K562 (cell line): ENCODE data around the gene STAMBPL1. TPM values are rescaled to one million over a fixed set of nuclear protein-coding genes. Genes with fewer than 3 reads are reported as not detected.

Experiments
- ATAC-seq: fragments of 200-7000 bp; cut with Tn5 transposase; 3 replicates; pipeline ENCODE4 v1.9.1; 2020; ENCODE audit warnings: moderate library complexity
- BruUV-seq: library from RNA; stranded (reverse); fragments of 400-500 nt; replicated peaks from 2 replicates; lab custom pipeline; 2021; lab: Mats Ljungman, UMichigan
- CTCF ChIA-PET: fragments of 300-600 bp; formaldehyde crosslinking; extraction: SDS; loops from one replicate; lab custom pipeline; 2021; ENCODE audit warnings: low intra/inter-chr PET ratio; lab: Yijun Ruan, JAX
- POLR2A ChIA-PET: fragments of 300-600, 350-650 bp; sonication (Branson Sonifier 250); formaldehyde crosslinking; extraction: SDS; loops from one replicate; lab custom pipeline; 2021; ENCODE audit warnings: antibody characterized with exemption, inconsistent platforms; lab: Yijun Ruan, JAX
- DNase-seq, 4 experiments: peaks; one replicate each; pipeline versions ENCODE4 v3.0.0 to v3.0.0-alpha.2; 2011 to 2018; ENCODE audit warnings: low spot score in 3 of 4, mixed read lengths in 3 of 4; ENCODE audit errors: extremely low read depth in 1 of 4
- FAIRE-seq: peaks from 2 replicates; lab custom pipeline; 2011; peaks lifted over from hg19 to GRCh38; lab: Jason Lieb, UNC
- H2AFZ ChIP-seq: 2 replicates; pipeline ENCODE4 v1.6.0; 2011; ENCODE audit warnings: low read depth, low read length, control low read depth, inconsistent platforms
- H3K27ac ChIP-seq: fragments of 200-600 bp; 3 replicates; pipeline ENCODE4 v1.8.0; 2011; ENCODE audit warnings: low read depth, mild to moderate bottlenecking, control low read depth, inconsistent platforms, low read length, moderate library complexity, mixed read lengths; ENCODE audit errors: extremely low read depth
- H3K27me3 ChIP-seq, 2 experiments: fragments of 300-600 bp in 1 of 2; 2 replicates in 1 of 2; 3 replicates in 1 of 2; pipeline versions ENCODE4 v1.6.0 to v1.8.0; 2011; ENCODE audit warnings: inconsistent platforms in 2 of 2, low read length in 2 of 2, mild to moderate bottlenecking in 1 of 2, mixed read lengths in 1 of 2, moderate library complexity in 1 of 2; ENCODE audit not compliant: control insufficient read depth in 2 of 2, insufficient read depth in 2 of 2
- H3K36me3 ChIP-seq: fragments of 300-600 bp; 3 replicates; pipeline ENCODE4 v1.8.0; 2011; ENCODE audit warnings: mild to moderate bottlenecking, low read length, inconsistent platforms; ENCODE audit not compliant: control insufficient read depth, insufficient read depth
- H3K4me1 ChIP-seq, 2 experiments: fragments of 200-600 bp in 1 of 2; replicated peaks in 1 of 2; 2 replicates in 1 of 2; 3 replicates in 1 of 2; pipeline versions ENCODE4 v1.5.1 to v1.8.0; 2011; ENCODE audit warnings: inconsistent platforms in 2 of 2, low read length in 2 of 2, mild to moderate bottlenecking in 1 of 2, mixed read lengths in 1 of 2, moderate library complexity in 1 of 2; ENCODE audit not compliant: control insufficient read depth in 2 of 2, insufficient read depth in 2 of 2
- H3K4me2 ChIP-seq: 2 replicates; pipeline ENCODE4 v1.6.1; 2011; ENCODE audit warnings: low read length, control low read depth, inconsistent platforms, mixed read lengths; ENCODE audit not compliant: insufficient read depth
- H3K4me3 ChIP-seq: fragments of 200-600 bp; sonication (generic), shearing (Covaris generic); 2 replicates; pipeline ENCODE4 v1.5.1; 2016; ENCODE audit warnings: control low read depth, inconsistent platforms
- H3K79me2 ChIP-seq: fragments of 200-600 bp; 3 replicates; pipeline ENCODE4 v1.8.0; 2011; ENCODE audit warnings: low read length, inconsistent platforms; ENCODE audit not compliant: control insufficient read depth, insufficient read depth
- H3K9ac ChIP-seq, 2 experiments: 2 replicates each; pipeline versions ENCODE4 v1.6.0 to v1.6.1; 2011; ENCODE audit warnings: low read depth in 2 of 2, low read length in 2 of 2, control low read depth in 1 of 2, inconsistent platforms in 1 of 2, mild to moderate bottlenecking in 1 of 2, mixed read lengths in 1 of 2; ENCODE audit not compliant: insufficient read depth in 1 of 2
- H3K9me1 ChIP-seq: one replicate; pipeline ENCODE4 v1.6.0; 2011; ENCODE audit warnings: inconsistent platforms, mild to moderate bottlenecking, low read length, moderate library complexity; ENCODE audit not compliant: control insufficient read depth, insufficient read depth
- H3K9me3 ChIP-seq: replicated peaks from 2 replicates; pipeline ENCODE4 v1.5.1; 2011; ENCODE audit warnings: low read depth, low read length, inconsistent platforms; ENCODE audit not compliant: control insufficient read depth, insufficient read depth
- H4K20me1 ChIP-seq: replicated peaks from 2 replicates; pipeline ENCODE4 v1.6.1; 2011; ENCODE audit warnings: low read length, inconsistent platforms, mixed read lengths; ENCODE audit not compliant: control insufficient read depth, insufficient read depth
- CREB1 ChIP-seq, 2 experiments: sonication (generic) in 1 of 2; formaldehyde crosslinking in 1 of 2; IDR thresholded peaks; 2 replicates each; pipeline versions ENCODE4 v1.6.1 to v1.8.0; 2012 to 2022; ENCODE audit warnings: inconsistent platforms in 1 of 2, mild to moderate bottlenecking in 1 of 2, missing genetic modification reagents in 1 of 2, moderate library complexity in 1 of 2
- EGR1 ChIP-seq: fragments of 450-650 bp; conservative IDR thresholded peaks from 2 replicates; pipeline ENCODE4 v1.6.1; 2017; ENCODE audit warnings: mild to moderate bottlenecking
- ELK3 ChIP-seq: fragments of 450-650 bp; formaldehyde crosslinking; IDR thresholded peaks from 2 replicates; pipeline ENCODE4 v1.4.0; 2020; ENCODE audit warnings: mild to moderate bottlenecking
- RBM14 ChIP-seq: fragments of 200-400 bp; formaldehyde crosslinking; IDR thresholded peaks from 2 replicates; pipeline ENCODE4 v1.6.1; 2018; ENCODE audit warnings: low read depth, mild to moderate bottlenecking, low read length, moderate library complexity, borderline replicate concordance; ENCODE audit not compliant: insufficient read depth
- SMARCC2 ChIP-seq: fragments of 450-650 bp; IDR thresholded peaks from 2 replicates; pipeline ENCODE4 v1.6.1; 2017; ENCODE audit warnings: antibody characterized with exemption, moderate library complexity, mild to moderate bottlenecking, low read depth
- ZKSCAN8 ChIP-seq: fragments of 200-800 bp; sonication (Bioruptor generic); IDR thresholded peaks from 2 replicates; pipeline ENCODE4 v1.6.1; 2016; ENCODE audit warnings: missing genetic modification characterization, missing compliant biosample characterization
- ZNF274 ChIP-seq: IDR thresholded peaks from 2 replicates; pipeline ENCODE4 v1.6.1; 2011; ENCODE audit warnings: low read depth, mild to moderate bottlenecking, low read length, moderate library complexity, borderline replicate concordance
- WGBS: fragments of 100-300 bp; shearing (Covaris generic); methylation state at CpG from one replicate; pipeline ENCODE4 v1.1.6; 2016; ENCODE audit warnings: low coverage, mixed read lengths; ENCODE audit not compliant: insufficient coverage; ENCODE audit errors: missing lambda C conversion rate; 5-methylcytosine and 5-hydroxymethylcytosine counted together
- in situ Hi-C: fragments of 300-500 bp; cut with MboI; formaldehyde crosslinking; loops from 4 replicates; pipeline ENCODE4 v1.15.0; 2018; ENCODE audit warnings: inconsistent platforms, mixed read lengths
- intact Hi-C: fragments of 100-400 bp; cut with micrococcal nuclease; formaldehyde crosslinking; loops from 2 replicates; pipeline ENCODE4 v1.14.2; 2022
- polyA plus RNA-seq, 8 experiments: library from polyadenylated mRNA; depleted of rRNA in 4 of 8; stranded (reverse) in 5 of 8; unstranded in 3 of 8; fragments of >200 nt; fragmentation: Nextera tagmentation in 2 of 8; fragmentation: Illumina TruSeq in 1 of 8; extraction: Ambion mirVana in 2 of 8; extraction: Trizol in 1 of 8; gene quantifications; 2 replicates each; pipeline versions ENCODE4 v1.2.1 to v1.2.3, GENCODE V29; 2011 to 2014; ENCODE audit warnings: inconsistent platforms in 1 of 8, missing spikeins in 1 of 8
- total RNA-seq, 7 experiments: library from RNA; depleted of rRNA in 6 of 7; stranded (reverse); fragments of >200 nt in 6 of 7; fragmentation: Illumina TruSeq in 2 of 7; extraction: Trizol in 2 of 7; gene quantifications; 2 replicates each; pipeline versions ENCODE4 v1.2.1 to v1.2.3, GENCODE V29; 2011 to 2021; ENCODE audit warnings: low replicate concordance in 1 of 7
- TF ChIP-seq, protein P1 (sequence below): sonication (generic); formaldehyde crosslinking; IDR thresholded peaks from 2 replicates; pipeline ENCODE4 v1.8.1; 2023; ENCODE audit warnings: mild to moderate bottlenecking, missing genetic modification reagents
- TF ChIP-seq, protein P2 (sequence below): fragments of 450-650 bp; IDR thresholded peaks from 2 replicates; pipeline ENCODE4 v1.6.1; 2017; ENCODE audit warnings: antibody characterized with exemption, mild to moderate bottlenecking

STAMBPL1 gene
- total and polyA plus RNA-seq, 9 of the 15 experiments (the other 6 are each of a cell fraction or from before 2014, with no cell fraction given): 0.09 TPM; not detected in 8

GRCh38 chr10:88926566-88927415 is 46.7 kb downstream of the STAMBPL1 start:
- WGBS: 0% methylated on average over 6 of the region's 6 CpGs
- no peak for FAIRE-seq
- in situ Hi-C loops: no loop called here
- TF ChIP-seq RBM14 (no peak), ZKSCAN8 (CRISPR knock-in tag) (no peak), EGR1 (no peak), CREB1 (IDR thresholded peaks at IDR 0.05) (no peak), CREB1 (CRISPR knock-in tag; IDR thresholded peaks at IDR 0.05) (no peak), SMARCC2 (no peak), ZNF274 (no peak), ELK3 (CRISPR knock-in tag) (no peak)
- TF ChIP-seq, protein P1, sequence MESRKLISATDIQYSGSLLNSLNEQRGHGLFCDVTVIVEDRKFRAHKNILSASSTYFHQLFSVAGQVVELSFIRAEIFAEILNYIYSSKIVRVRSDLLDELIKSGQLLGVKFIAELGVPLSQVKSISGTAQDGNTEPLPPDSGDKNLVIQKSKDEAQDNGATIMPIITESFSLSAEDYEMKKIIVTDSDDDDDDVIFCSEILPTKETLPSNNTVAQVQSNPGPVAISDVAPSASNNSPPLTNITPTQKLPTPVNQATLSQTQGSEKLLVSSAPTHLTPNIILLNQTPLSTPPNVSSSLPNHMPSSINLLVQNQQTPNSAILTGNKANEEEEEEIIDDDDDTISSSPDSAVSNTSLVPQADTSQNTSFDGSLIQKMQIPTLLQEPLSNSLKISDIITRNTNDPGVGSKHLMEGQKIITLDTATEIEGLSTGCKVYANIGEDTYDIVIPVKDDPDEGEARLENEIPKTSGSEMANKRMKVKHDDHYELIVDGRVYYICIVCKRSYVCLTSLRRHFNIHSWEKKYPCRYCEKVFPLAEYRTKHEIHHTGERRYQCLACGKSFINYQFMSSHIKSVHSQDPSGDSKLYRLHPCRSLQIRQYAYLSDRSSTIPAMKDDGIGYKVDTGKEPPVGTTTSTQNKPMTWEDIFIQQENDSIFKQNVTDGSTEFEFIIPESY (CRISPR knock-in tag): no peak
- TF ChIP-seq, protein P2, sequence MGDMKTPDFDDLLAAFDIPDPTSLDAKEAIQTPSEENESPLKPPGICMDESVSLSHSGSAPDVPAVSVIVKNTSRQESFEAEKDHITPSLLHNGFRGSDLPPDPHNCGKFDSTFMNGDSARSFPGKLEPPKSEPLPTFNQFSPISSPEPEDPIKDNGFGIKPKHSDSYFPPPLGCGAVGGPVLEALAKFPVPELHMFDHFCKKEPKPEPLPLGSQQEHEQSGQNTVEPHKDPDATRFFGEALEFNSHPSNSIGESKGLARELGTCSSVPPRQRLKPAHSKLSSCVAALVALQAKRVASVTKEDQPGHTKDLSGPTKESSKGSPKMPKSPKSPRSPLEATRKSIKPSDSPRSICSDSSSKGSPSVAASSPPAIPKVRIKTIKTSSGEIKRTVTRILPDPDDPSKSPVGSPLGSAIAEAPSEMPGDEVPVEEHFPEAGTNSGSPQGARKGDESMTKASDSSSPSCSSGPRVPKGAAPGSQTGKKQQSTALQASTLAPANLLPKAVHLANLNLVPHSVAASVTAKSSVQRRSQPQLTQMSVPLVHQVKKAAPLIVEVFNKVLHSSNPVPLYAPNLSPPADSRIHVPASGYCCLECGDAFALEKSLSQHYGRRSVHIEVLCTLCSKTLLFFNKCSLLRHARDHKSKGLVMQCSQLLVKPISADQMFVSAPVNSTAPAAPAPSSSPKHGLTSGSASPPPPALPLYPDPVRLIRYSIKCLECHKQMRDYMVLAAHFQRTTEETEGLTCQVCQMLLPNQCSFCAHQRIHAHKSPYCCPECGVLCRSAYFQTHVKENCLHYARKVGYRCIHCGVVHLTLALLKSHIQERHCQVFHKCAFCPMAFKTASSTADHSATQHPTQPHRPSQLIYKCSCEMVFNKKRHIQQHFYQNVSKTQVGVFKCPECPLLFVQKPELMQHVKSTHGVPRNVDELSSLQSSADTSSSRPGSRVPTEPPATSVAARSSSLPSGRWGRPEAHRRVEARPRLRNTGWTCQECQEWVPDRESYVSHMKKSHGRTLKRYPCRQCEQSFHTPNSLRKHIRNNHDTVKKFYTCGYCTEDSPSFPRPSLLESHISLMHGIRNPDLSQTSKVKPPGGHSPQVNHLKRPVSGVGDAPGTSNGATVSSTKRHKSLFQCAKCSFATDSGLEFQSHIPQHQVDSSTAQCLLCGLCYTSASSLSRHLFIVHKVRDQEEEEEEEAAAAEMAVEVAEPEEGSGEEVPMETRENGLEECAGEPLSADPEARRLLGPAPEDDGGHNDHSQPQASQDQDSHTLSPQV: no peak
- TF ChIP-seq, all 486 proteins: peak for 0
- intact Hi-C loops: no loop called here
- Histone ChIP-seq H2AFZ (no peak overlapping the region), H3K27ac (no peak overlapping the region), H3K4me2 (no peak overlapping the region), H3K9ac (no peak overlapping the region), H3K9me3 (no peaks in the 10 kb centered on the region), H3K4me3 (no peak overlapping the region), H3K36me3 (no peaks in the 10 kb centered on the region), H3K9me1 (no peaks in the 10 kb centered on the region), H4K20me1 (no peaks in the 10 kb centered on the region), H3K79me2 (no peaks in the 10 kb centered on the region), H3K4me1 (no peaks in the 10 kb centered on the region), H3K27me3 (no peaks in the 10 kb centered on the region)
- ATAC-seq (no peak), DNase-seq (no peak)
- ChIA-PET CTCF (no interaction called here), POLR2A (no interaction called here)
- BruUV-seq: no TSS peak
